ENCODE measurements around the gene VPREB1.

- TF ChIP-seq POLR2AphosphoS5 (IDR thresholded peaks at IDR 0.05) = no peak
- TF ChIP-seq CTCF (IDR thresholded peaks at IDR 0.05) = no peak
- TF ChIP-seq POLR2A (IDR thresholded peaks at IDR 0.05) = no peak
These were observed 14.1 kb upstream of the VPREB1 start for GRCh38 chr22:22230438-22230837.

Measured in prostate gland (tissue), 2 donors.